Measurements from ENCODE around the gene SLC7A9. TPM values are rescaled to one million over a fixed set of nuclear protein-coding genes. Genes with fewer than 3 reads are reported as not detected.

The SLC7A9 gene
- total RNA-seq, 3 donors from 2014 or later (not counting 1 experiment from before 2014, with no cell fraction given) = 0.75 to 0.80 TPM; not detected in 1

DNA sequence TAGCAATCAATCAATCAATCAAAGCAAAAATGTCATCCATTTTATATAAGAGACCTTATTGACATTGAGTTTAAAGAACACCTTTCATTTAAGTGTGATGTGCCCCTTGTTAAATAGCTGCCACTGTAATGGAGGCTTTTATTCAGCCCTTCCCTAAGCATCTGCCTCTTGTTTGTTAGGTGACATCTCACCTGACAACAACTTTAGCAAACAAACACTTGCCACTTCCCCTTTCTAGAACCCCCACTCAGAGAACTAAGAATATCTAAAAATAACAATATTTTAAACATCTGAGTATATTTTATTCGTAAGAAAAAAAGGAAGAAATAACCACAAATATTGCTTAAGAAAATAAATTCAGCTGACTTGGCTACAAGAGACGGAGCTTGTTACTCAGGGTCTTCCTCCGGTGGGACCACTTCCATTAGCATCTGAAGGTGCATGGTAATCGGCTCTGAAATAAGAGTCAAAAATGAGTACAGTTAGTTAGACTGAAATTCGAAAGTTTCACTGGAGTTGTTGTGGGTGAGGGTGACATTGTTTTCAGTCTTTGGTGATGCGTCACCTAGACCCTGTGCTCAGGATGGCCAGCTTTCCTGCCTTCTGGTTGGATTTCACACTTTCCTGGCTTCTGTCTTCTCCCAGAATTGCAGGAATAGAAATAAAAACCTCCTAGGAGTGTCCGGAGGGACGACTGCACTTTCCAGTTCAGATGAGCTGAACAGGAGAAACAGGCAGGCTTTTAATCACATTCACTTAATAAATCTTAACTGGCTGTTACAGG, 39.1 kb downstream of the SLC7A9 start:
- H3K9me3 Mint-ChIP-seq = no peaks in the 10 kb centered on the region
- H3K27ac Mint-ChIP-seq = no peak overlapping the region
- ATAC-seq (no peak), DNase-seq (no peak)
- Histone ChIP-seq H3K27me3 (ENCODE audit: control insufficient read depth, insufficient read depth, low read length) (no peaks in the 10 kb centered on the region), H3K4me3 (ENCODE audit: low read length) (no peak overlapping the region), H3K36me3 (ENCODE audit: control insufficient read depth, insufficient read depth, low read length) (no peaks in the 10 kb centered on the region), H3K4me1 (ENCODE audit: control insufficient read depth, insufficient read depth, low read length) (no peaks in the 10 kb centered on the region), H3K27ac (ENCODE audit: low read length) (no peak overlapping the region), H3K9me3 (ENCODE audit: control insufficient read depth, insufficient read depth, low read length) (no peaks in the 10 kb centered on the region)
- TF ChIP-seq, protein P1, sequence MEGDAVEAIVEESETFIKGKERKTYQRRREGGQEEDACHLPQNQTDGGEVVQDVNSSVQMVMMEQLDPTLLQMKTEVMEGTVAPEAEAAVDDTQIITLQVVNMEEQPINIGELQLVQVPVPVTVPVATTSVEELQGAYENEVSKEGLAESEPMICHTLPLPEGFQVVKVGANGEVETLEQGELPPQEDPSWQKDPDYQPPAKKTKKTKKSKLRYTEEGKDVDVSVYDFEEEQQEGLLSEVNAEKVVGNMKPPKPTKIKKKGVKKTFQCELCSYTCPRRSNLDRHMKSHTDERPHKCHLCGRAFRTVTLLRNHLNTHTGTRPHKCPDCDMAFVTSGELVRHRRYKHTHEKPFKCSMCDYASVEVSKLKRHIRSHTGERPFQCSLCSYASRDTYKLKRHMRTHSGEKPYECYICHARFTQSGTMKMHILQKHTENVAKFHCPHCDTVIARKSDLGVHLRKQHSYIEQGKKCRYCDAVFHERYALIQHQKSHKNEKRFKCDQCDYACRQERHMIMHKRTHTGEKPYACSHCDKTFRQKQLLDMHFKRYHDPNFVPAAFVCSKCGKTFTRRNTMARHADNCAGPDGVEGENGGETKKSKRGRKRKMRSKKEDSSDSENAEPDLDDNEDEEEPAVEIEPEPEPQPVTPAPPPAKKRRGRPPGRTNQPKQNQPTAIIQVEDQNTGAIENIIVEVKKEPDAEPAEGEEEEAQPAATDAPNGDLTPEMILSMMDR (IDR thresholded peaks at IDR 0.05) = no peak
- no peaks in the 10 kb centered on the region for H3K4me1 Mint-ChIP-seq
- WGBS (ENCODE audit: insufficient coverage) = 88% methylated on average over 8 of the region's 8 CpGs
- intact Hi-C loops (cut with micrococcal nuclease) = no loop called here
- H3K36me3 Mint-ChIP-seq = no peaks in the 10 kb centered on the region
- H3K27me3 Mint-ChIP-seq (ENCODE audit: low read depth in 2 of 2) = peaks cover 0 to 6% of the 10 kb centered on the region in 2 donors
- no peak overlapping the region for H3K4me3 Mint-ChIP-seq

DNA sequence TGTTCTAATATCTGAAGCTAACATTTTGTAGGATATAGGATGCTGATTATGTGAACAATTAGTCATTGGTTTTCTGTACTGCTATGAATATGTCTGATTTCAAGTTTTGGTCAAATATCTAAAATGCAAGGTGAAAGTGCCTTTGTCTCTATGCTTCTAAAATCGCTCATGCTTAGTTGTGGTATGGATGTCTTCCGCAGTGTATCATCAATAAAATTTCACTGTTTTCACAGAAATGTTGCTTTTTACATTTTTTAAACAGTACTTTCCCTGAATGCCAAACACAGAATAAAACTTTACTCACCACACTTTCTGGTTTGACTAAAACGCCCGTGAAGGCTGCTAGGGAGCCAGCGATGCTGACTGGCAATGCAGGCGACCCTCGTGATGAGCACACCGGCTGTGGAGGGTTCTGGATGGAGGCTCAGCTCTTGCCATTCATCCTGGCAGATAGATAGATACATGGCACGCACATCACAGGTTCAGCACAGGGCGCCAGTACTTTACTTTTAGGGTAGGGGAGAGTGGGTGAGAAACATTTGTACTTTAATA, 40.1 kb downstream of the SLC7A9 start:
- no peak for DNase-seq
- H3K4me1 Mint-ChIP-seq = no peaks in the 10 kb centered on the region
- Histone ChIP-seq H3K4me1 (ENCODE audit: control insufficient read depth, insufficient read depth, low read length) (no peaks in the 10 kb centered on the region), H3K27ac (ENCODE audit: low read length) (no peak overlapping the region), H3K9me3 (ENCODE audit: control insufficient read depth, insufficient read depth, low read length) (no peaks in the 10 kb centered on the region), H3K4me3 (ENCODE audit: low read length) (no peak overlapping the region), H3K36me3 (ENCODE audit: control insufficient read depth, insufficient read depth, low read length) (no peaks in the 10 kb centered on the region), H3K27me3 (ENCODE audit: control insufficient read depth, insufficient read depth, low read length) (no peaks in the 10 kb centered on the region)
- no peak for ATAC-seq
- no peaks in the 10 kb centered on the region for H3K36me3 Mint-ChIP-seq
- H3K9me3 Mint-ChIP-seq = no peaks in the 10 kb centered on the region
- TF ChIP-seq, protein P1 (IDR thresholded peaks at IDR 0.05) = no peak
- H3K27ac Mint-ChIP-seq = no peak overlapping the region
- intact Hi-C loops (cut with micrococcal nuclease) = no loop called here
- peaks cover 7 to 13% of the 10 kb centered on the region in 2 donors for H3K27me3 Mint-ChIP-seq (ENCODE audit: low read depth in 2 of 2)
- no peak overlapping the region for H3K4me3 Mint-ChIP-seq
- WGBS (ENCODE audit: insufficient coverage) = 77% methylated on average over 8 of the region's 10 CpGs

DNA sequence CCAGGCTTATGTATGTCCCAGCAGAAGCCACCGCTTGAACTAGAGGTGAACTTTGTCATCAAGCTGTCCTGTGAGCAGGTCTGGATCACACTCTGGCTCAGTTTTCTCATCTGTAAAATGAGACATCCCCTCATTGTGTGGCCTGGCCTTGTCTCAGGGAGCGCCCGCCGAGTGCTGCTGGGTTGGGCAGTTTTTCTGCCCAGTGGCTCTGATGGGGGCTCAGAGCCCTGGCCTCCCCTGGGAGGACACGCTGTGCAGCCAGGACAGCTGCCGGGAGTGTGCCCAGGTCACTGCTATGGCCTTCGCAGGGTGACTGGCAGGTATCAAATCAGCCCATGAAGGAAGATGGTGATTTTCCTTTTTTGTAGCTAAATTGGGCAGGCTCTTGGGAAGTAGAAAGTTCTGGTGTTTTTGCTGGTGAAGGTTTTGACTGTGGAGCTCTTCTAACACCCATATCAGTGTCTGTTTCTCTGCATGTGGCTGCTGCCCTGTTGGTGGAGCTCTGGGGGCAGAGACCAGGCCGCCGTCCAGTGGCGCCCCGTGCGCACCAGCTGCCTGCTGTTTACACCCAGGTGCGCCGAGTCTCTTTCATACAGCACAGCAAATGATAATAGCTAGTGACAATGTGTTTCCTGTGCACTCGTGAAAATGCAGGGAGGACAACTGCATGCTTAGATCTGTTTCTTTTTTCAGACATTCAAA, 40.8 kb downstream of the SLC7A9 start:
- Mint-ChIP-seq H3K27ac (no peak overlapping the region), H3K27me3 (ENCODE audit: low read depth in 2 of 2) (peaks cover 7 to 19% of the 10 kb centered on the region in 2 donors), H3K4me3 (no peak overlapping the region), H3K36me3 (no peaks in the 10 kb centered on the region), H3K4me1 (no peaks in the 10 kb centered on the region), H3K9me3 (no peaks in the 10 kb centered on the region)
- intact Hi-C loops (cut with micrococcal nuclease) = no loop called here
- Histone ChIP-seq H3K4me3 (ENCODE audit: low read length) (no peak overlapping the region), H3K27ac (ENCODE audit: low read length) (no peak overlapping the region), H3K36me3 (ENCODE audit: control insufficient read depth, insufficient read depth, low read length) (no peaks in the 10 kb centered on the region), H3K27me3 (ENCODE audit: control insufficient read depth, insufficient read depth, low read length) (no peaks in the 10 kb centered on the region), H3K9me3 (ENCODE audit: control insufficient read depth, insufficient read depth, low read length) (no peaks in the 10 kb centered on the region), H3K4me1 (ENCODE audit: control insufficient read depth, insufficient read depth, low read length) (no peaks in the 10 kb centered on the region)
- ATAC-seq (no peak), DNase-seq (no peak)
- TF ChIP-seq, protein P1 (IDR thresholded peaks at IDR 0.05) = no peak
- 92% methylated on average over 15 of the region's 15 CpGs for WGBS (ENCODE audit: insufficient coverage)
